Measurements from ENCODE around the gene FGR. TPM values are rescaled to one million over a fixed set of nuclear protein-coding genes. Genes with fewer than 3 reads are reported as not detected.

Gene FGR
- total and polyA plus RNA-seq, 2 of the 13 experiments (the other 11 are each of a cell fraction or from before 2014, with no cell fraction given), result not detected

Small RNA genes within 50 kb of the gene (small RNA-seq; reads per million reads assigned to genes)
- 0 reads per million in 3 experiments for gene AL031729.1 (ENCODE audit: insufficient read depth in 2 of 3, insufficient read length in 3 of 3, low read depth in 2 of 3, low replicate concordance in 1 of 3)
- gene RNU6-949P (ENCODE audit: insufficient read depth in 2 of 3, insufficient read length in 3 of 3, low read depth in 2 of 3, low replicate concordance in 1 of 3), result 0 reads per million in 3 experiments

Other genes with a start within 250 kb of the FGR start
- 0.88 and 1.00 TPM in 2 replicates for gene GPR3, start 242.6 kb downstream of the FGR start, total RNA-seq (2016; rRNA removed; fragmentation: Illumina TruSeq; extraction: Trizol)
- 2.6 and 2.7 TPM in 2 replicates for gene GPR3, start 242.6 kb downstream of the FGR start, polyA plus RNA-seq (2011; rRNA removed)
- gene WASF2, start 145.0 kb downstream of the FGR start, total RNA-seq (2016; rRNA removed; fragmentation: Illumina TruSeq; extraction: Trizol), result 10.4 and 16.9 TPM in 2 replicates
- 26.4 and 27.7 TPM in 2 replicates for gene WASF2, start 145.0 kb downstream of the FGR start, polyA plus RNA-seq (2011; rRNA removed)
- 2.6 and 2.7 TPM in 2 replicates for gene AHDC1, start 31.0 kb downstream of the FGR start, total RNA-seq (2016; rRNA removed; fragmentation: Illumina TruSeq; extraction: Trizol)
- 1.0 and 1.2 TPM in 2 replicates for gene AHDC1, start 31.0 kb downstream of the FGR start, polyA plus RNA-seq (2011; rRNA removed)
- gene IFI6, start 37.0 kb upstream of the FGR start, total RNA-seq (2016; rRNA removed; fragmentation: Illumina TruSeq; extraction: Trizol), result 6.1 and 13.2 TPM in 2 replicates
- gene IFI6, start 37.0 kb upstream of the FGR start, polyA plus RNA-seq (2011; rRNA removed), result 12.9 and 21.8 TPM in 2 replicates
- 15.7 and 18.8 TPM in 2 replicates for gene FAM76A, start 90.8 kb upstream of the FGR start, total RNA-seq (2016; rRNA removed; fragmentation: Illumina TruSeq; extraction: Trizol)
- 4.2 and 4.6 TPM in 2 replicates for gene FAM76A, start 90.8 kb upstream of the FGR start, polyA plus RNA-seq (2011; rRNA removed)
- gene STX12, start 138.0 kb upstream of the FGR start, total RNA-seq (2016; rRNA removed; fragmentation: Illumina TruSeq; extraction: Trizol), result 16.3 and 19.7 TPM in 2 replicates
- 6.3 and 9.0 TPM in 2 replicates for gene STX12, start 138.0 kb upstream of the FGR start, polyA plus RNA-seq (2011; rRNA removed)
- gene PPP1R8, start 195.6 kb upstream of the FGR start, total RNA-seq (2016; rRNA removed; fragmentation: Illumina TruSeq; extraction: Trizol), result 62.2 and 98.1 TPM in 2 replicates
- 35.5 and 38.3 TPM in 2 replicates for gene PPP1R8, start 195.6 kb upstream of the FGR start, polyA plus RNA-seq (2011; rRNA removed)
- 0.38 and 0.46 TPM in 2 replicates for gene THEMIS2, start 237.4 kb upstream of the FGR start, total RNA-seq (2016; rRNA removed; fragmentation: Illumina TruSeq; extraction: Trizol)
- gene THEMIS2, start 237.4 kb upstream of the FGR start, polyA plus RNA-seq (2011; rRNA removed), result 1.2 and 1.5 TPM in 2 replicates